Ramos (cell line): ENCODE data around the gene SELENOW.
"Not testable (repeated sequence)": the region's sequence is repeated elsewhere in the genome, so short reads cannot be mapped to it uniquely, and the experiment has no call there.

Experiments
- in situ Hi-C: fragments of 300-500 bp; cut with MboI; formaldehyde crosslinking; loops from one replicate; pipeline ENCODE4 v1.14.3; 2022; ENCODE audit warnings: low sequenced_read_pairs; ENCODE audit not compliant: unreplicated experiment

SELENOW gene

DNA sequence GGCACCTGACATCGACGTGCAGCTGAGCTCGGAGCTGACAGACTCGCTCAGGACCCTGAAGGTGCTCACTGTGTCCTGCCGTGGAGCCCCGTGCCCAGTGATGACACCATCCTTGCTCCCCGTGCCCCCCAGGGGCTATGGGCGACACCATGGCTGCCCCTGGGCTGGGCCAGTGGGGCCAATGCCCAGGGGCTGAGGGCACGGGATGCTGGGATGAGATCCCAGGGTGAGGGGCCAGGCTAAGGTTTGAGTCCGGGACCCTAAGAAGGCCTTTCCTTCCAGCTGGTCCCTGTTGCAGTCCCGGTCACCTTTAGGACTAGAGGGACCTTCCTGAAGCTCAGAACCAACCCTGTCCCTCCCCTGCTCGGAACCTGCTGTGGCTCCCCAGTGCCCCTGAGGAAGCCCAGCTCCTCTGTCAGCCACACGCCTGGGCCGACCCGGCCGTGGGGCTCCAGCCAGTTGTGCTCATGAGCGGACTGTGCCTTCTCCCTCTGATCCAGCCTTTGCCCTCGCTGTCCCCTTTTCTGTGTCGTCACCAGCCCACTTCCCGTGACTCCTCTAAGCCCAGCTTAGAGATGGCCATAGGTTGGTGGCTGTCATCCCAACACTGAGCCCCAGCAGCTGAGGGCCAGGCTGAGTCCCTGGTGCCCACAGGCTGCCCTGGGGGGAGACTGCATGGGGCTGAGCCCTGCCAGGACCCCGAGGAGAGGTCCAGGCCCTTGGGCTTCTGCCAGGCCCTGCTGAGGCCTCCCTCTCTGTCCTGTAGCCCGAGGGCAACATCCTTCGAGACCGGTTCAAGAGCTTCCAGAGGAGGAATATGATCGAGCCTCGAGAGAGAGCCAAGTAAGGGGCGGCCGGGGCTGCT lies 22.5 kb upstream of the SELENOW start:
- in situ Hi-C loops, result no loop called here

- in situ Hi-C loops, result no loop called here
Measured at GRCh38 chr19:47756627-47756929, 21.9 kb upstream of the SELENOW start.

GRCh38 chr19:47756953-47757608 lies 21.4 kb upstream of the SELENOW start:
- in situ Hi-C loops, result no loop called here

DNA sequence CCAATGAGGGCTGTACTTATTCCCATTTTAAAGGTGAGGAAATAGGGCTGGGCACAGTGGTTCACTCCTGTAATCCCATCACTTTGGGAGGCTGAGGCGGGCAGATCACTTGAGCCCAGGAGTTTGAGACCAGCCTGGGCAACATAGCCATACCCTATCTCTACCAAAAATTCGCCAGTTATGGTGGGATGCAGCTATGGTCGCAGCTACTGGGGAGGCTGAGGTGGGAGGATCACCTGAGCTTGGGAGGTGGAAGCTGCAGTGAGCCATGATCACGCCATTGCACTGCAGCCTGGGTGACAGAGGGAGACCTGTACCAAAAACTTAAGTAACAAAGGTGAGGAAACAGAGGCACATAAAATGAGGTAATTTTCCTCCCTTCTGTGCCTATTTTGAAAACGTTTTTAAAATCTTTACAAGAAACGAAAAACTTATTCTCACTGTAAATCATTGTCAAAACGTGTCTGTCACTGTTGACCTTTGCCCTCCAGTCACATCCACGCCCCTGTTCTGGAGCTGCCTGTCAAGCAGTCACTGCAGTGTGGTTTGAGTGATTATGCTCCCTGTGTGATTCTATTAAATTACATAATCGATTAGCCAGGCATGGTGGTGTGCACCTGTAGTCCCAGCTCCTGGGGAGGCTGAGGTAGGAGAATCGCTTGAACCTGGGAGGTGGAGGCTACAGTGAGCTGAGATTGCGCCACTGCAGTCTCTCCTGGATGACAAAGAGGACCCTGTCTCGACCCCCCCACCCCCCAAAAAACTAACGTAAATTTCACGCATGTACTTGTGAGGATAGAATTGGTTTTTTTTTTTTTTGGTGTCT lies 20.7 kb upstream of the SELENOW start:
- in situ Hi-C loops, result no loop called here

DNA sequence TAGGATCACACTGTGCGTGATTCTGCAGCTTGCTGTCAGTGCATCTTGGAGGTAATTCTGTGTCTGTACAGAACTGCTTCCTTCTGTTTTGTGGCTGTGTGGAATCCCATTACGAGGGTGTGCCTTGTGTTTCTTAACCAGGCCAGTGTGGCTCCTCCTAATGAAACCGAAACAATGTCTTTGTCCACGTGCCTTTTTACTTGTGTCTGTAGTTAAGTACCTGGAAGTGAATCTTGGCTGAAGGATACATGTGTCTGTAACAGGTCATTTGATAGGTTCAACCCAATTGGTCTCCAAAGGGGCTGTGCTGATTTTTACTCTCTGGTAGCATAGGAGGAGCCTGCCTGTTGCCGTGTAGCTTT lies 20.1 kb upstream of the SELENOW start:
- in situ Hi-C loops, result no loop called here

DNA sequence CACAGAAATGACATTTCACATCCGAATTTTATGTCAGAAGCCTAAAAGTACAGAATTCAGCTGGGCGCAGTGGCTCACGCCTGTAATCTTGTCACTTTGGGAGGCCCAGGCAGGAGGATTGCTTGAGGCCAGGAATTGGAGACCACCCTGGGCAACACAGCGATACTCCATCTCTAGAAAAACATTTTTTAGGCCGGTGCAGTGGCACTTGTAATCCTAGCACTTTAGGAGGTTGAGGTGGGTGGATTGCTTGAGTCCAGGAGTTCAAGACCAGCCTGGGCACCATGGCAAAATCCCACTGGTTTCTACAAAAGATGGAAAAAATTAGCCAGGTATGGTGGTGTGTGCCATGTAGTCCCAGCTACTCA lies 17.9 kb upstream of the SELENOW start:
- in situ Hi-C loops, result no loop called here

- in situ Hi-C loops, result no loop called here
Measured at GRCh38 chr19:47761566-47761965, 16.9 kb upstream of the SELENOW start.

DNA sequence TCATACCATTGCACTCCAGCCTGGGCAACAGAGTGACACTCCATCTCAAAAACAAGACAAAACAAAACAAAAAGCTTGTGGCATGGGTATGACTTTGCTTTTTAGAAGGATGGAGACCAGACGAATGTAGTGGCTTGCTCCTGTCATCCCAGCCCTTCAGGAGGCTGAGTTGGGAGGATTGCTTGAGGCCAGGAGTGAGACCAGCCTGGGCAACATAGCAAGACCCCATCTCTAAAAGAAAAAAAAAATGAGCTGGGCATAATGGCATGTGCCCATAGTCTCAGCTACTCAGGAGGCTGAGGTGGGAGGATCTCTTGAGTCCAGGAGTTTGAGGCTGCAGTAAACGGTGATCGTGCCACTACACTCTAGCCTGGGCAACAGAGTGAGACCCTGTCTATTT lies 16.4 kb upstream of the SELENOW start:
- in situ Hi-C loops, result no loop called here

- in situ Hi-C loops, result no loop called here
Measured at GRCh38 chr19:47762615-47763308, 15.7 kb upstream of the SELENOW start.

GRCh38 chr19:47764705-47765104 lies 13.8 kb upstream of the SELENOW start:
- in situ Hi-C loops, result not testable (repeated sequence)

- in situ Hi-C loops, result no loop called here
Measured at GRCh38 chr19:47765523-47766358, 12.8 kb upstream of the SELENOW start.

DNA sequence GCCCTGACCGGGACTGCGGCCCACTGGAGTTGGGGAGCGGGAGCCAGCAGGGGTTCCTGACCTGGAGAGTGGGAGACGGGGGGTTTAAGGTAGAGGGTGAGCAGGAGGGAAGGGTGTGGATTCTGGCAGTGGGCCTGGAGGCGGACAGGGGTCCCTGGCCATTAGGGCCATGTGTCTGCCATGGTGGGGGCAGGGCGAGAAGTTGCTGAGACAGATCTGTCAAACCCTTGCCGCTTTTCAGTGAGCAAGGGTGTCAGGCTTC lies 12.2 kb upstream of the SELENOW start:
- in situ Hi-C loops, result no loop called here

- in situ Hi-C loops, result no loop called here
Measured at GRCh38 chr19:47766670-47767069, 11.8 kb upstream of the SELENOW start.

DNA sequence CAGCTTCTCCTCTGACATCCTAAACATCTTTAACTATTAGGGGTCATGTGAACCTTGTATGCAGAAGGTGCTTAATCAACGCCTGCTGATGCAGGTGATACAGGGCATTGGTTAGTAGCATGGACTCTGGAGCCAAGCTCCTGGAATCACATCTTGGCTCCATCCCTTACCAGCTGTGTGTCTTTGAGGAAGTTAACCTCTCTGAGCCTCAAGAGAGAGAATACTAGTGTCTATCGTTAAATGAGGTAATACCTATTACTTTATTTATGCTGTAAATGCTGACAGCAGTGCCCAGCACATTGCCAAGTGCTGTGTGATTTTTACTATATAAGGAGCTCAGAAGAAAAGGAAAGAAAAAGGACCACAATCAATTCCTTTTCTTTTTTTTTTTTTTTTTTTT lies 11.2 kb upstream of the SELENOW start:
- in situ Hi-C loops, result no loop called here

DNA sequence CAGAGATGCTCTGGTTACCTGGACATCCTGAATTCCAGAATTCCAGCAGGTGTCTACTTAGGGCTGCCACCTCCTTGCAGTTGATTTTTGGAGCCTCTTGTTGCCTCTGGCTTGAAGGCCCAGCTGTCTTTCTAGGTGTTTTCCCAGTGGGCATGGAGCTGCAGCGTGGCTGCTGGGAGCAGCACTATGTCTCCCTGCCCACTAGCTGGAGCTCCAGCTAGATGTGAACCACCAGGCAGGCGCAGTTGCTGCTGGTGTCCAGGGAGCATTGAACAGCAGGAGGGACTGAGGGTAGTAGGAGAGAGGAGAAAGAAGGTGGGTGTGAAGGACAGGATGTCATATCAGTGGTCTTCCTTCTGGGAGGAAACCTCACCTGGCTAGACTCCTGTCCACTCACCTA lies 9.9 kb upstream of the SELENOW start:
- in situ Hi-C loops, result no loop called here

- in situ Hi-C loops, result no loop called here
Measured at GRCh38 chr19:47769534-47769933, 9.0 kb upstream of the SELENOW start.

DNA sequence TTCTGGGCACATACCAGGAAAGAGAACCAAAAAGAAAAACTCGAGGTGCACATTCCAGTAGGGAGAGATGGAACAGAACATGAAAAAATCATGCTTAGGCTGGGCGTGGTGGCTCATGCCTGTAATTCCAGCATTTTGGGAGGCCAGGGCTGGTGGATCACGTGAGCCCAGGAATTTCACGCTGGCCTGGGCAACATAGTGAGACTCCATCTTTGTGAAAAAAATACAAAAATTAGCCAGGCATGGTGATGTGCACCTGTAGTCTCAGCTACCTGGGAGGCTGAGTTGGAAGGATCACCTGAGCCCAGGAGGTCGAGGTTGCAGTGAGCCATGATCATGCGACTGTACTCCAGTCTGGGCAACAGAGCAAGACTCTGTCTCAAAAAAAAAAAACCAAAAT lies 7.2 kb upstream of the SELENOW start:
- in situ Hi-C loops, result not testable (repeated sequence)

GRCh38 chr19:47776568-47776967 lies 1.9 kb upstream of the SELENOW start:
- in situ Hi-C loops, result no loop called here

GRCh38 chr19:47777245-47778048 lies 1.1 kb upstream of the SELENOW start:
- in situ Hi-C loops, result not testable (repeated sequence)
